ENCODE data around the gene NPLOC4.

The NPLOC4 gene

DNA sequence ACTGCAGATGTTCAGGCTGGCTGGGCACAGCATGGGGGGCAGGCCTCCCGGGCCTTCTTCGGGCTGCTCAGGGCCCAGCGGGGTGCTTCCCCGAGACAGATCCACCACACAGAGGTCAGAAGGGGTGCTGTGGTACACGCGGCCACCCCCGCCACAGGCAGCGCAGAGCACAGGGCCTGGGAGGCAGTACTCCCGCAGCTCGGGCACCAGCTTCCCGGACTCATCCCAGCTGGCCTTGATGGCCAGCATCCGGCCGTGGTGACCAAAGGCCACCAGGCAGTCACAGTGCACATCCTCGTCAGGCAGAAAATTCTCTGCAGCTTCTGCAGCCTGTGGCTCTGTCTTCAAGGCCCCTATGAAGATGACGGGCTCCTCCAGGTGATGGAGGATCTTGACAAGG, 86.6 kb downstream of the NPLOC4 start:
- peaks cover 60% of the 10 kb centered on the region for H3K36me3 ChIP-seq (ENCODE audit: insufficient read depth, low read length)
- H4K20me1 ChIP-seq (ENCODE audit: insufficient read depth, low read length): peaks cover 26% of the 10 kb centered on the region
- peak overlapping the region; percentile 98 for H3K4me2 ChIP-seq (ENCODE audit: insufficient read depth, low read length)

DNA sequence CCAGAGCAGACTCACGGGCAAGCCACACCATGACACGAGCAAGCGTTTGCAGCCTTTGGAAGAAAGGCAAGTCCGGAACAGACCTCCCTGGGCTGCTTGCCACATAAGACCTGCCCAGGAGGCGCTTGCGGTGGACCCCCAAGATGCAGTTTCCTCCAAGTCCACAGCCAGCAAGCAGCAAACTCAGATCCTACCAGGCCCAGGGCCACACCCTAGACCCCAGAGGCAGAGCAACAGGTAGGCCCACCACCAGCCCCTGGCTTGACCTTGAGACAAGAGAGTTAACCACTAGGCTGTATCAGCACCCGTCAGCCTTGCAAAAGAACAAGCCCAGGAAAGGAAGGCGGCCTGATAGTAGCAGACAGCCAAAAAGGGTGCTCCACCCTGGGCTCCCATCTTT, 87.1 kb downstream of the NPLOC4 start:
- no peak for TF ChIP-seq EZH2 (IDR thresholded peaks at IDR 0.05; ENCODE audit: borderline replicate concordance, low read depth, low read length, severe bottlenecking)
- TF ChIP-seq, protein P1, sequence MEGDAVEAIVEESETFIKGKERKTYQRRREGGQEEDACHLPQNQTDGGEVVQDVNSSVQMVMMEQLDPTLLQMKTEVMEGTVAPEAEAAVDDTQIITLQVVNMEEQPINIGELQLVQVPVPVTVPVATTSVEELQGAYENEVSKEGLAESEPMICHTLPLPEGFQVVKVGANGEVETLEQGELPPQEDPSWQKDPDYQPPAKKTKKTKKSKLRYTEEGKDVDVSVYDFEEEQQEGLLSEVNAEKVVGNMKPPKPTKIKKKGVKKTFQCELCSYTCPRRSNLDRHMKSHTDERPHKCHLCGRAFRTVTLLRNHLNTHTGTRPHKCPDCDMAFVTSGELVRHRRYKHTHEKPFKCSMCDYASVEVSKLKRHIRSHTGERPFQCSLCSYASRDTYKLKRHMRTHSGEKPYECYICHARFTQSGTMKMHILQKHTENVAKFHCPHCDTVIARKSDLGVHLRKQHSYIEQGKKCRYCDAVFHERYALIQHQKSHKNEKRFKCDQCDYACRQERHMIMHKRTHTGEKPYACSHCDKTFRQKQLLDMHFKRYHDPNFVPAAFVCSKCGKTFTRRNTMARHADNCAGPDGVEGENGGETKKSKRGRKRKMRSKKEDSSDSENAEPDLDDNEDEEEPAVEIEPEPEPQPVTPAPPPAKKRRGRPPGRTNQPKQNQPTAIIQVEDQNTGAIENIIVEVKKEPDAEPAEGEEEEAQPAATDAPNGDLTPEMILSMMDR (IDR thresholded peaks at IDR 0.05; ENCODE audit: borderline replicate concordance, extremely low read depth, low read length, poor library complexity, severe bottlenecking): no peak
- Histone ChIP-seq H3K4me2 (ENCODE audit: insufficient read depth, low read length) (peak overlapping the region; percentile 98; the same call in 1 of the 2 replicates), H3K4me1 (ENCODE audit: insufficient read depth, low read length) (peaks cover 44% of the 10 kb centered on the region), H3K9me3 (ENCODE audit: insufficient read depth, low read length, severe bottlenecking) (no peaks in the 10 kb centered on the region), H2AFZ (ENCODE audit: low read depth, low read length) (no peak overlapping the region), H3K27ac (ENCODE audit: low read length) (no peak overlapping the region), H3K4me3 (ENCODE audit: low read depth in 1 of 2, low read length in 2 of 2) (no peak overlapping the region), H3K36me3 (ENCODE audit: insufficient read depth, low read length) (peaks cover 63% of the 10 kb centered on the region), H3K79me2 (ENCODE audit: insufficient read depth, low read length) (peaks cover 40% of the 10 kb centered on the region), H3K27me3 (ENCODE audit: insufficient read depth, low read length, poor library complexity) (no peaks in the 10 kb centered on the region), H4K20me1 (ENCODE audit: insufficient read depth, low read length) (peaks cover 26% of the 10 kb centered on the region), H3K9ac (ENCODE audit: low read depth, low read length) (0 out of 2 replicates have a peak overlapping the region, but pooled peaks have one; percentile 10)
- DNase-seq (no peak), ATAC-seq (ENCODE audit: insufficient read depth, low read depth) (no peak)

More for the DNA sequence above, 86.6 kb downstream of the NPLOC4 start:
- DNase-seq (no peak), ATAC-seq (ENCODE audit: insufficient read depth, low read depth) (no peak)
- H3K4me3 ChIP-seq (ENCODE audit: low read depth in 1 of 2, low read length in 2 of 2): peak overlapping the region in 1 of 2 experiments; percentile 85; a peak in 1 of 4 replicates
- no peaks in the 10 kb centered on the region for H3K27me3 ChIP-seq (ENCODE audit: insufficient read depth, low read length, poor library complexity)
- peak overlapping the region; percentile 10; the same call in 1 of the 2 replicates for H3K9ac ChIP-seq (ENCODE audit: low read depth, low read length)
- no peaks in the 10 kb centered on the region for H3K9me3 ChIP-seq (ENCODE audit: insufficient read depth, low read length, severe bottlenecking)
- H2AFZ ChIP-seq (ENCODE audit: low read depth, low read length): no peak overlapping the region
- no peak overlapping the region for H3K27ac ChIP-seq (ENCODE audit: low read length)
- peaks cover 44% of the 10 kb centered on the region for H3K4me1 ChIP-seq (ENCODE audit: insufficient read depth, low read length)
- no peak for TF ChIP-seq EZH2 (IDR thresholded peaks at IDR 0.05; ENCODE audit: borderline replicate concordance, low read depth, low read length, severe bottlenecking)
- TF ChIP-seq, protein P1 (IDR thresholded peaks at IDR 0.05; ENCODE audit: borderline replicate concordance, extremely low read depth, low read length, poor library complexity, severe bottlenecking): no peak
- peaks cover 40% of the 10 kb centered on the region for H3K79me2 ChIP-seq (ENCODE audit: insufficient read depth, low read length)

DNA sequence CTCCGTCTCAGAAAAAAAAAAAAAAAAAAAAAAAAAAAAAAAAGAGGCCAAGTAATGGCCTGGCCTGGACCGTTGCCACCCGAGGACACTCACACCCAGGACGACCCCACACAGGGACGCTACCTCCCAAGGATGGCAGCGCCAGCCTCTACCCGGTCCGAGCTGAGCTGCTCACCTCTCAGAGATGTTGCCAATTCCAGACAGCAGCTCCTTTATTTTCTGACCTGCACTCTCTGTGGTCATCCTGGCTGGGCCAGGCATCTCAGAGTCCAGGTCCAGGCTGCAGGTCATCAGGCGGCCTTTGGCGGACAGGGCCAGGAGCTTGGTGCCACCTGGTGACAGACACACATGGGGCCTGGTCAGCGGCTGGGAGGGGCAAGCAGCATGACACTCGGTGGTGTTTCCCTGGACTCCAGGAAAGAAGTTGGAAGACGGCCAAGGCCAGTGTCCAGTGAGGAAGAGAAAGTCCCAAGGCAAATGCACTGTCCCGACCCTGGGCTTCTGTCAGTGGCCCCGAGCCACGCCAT, 87.8 kb downstream of the NPLOC4 start:
- peaks cover 26% of the 10 kb centered on the region for H4K20me1 ChIP-seq (ENCODE audit: insufficient read depth, low read length)
- H3K27me3 ChIP-seq (ENCODE audit: insufficient read depth, low read length, poor library complexity): no peaks in the 10 kb centered on the region
- H2AFZ ChIP-seq (ENCODE audit: low read depth, low read length): no peak overlapping the region
- H3K36me3 ChIP-seq (ENCODE audit: insufficient read depth, low read length): peaks cover 69% of the 10 kb centered on the region
- no peak for ATAC-seq (ENCODE audit: insufficient read depth, low read depth)
- peaks cover 40% of the 10 kb centered on the region for H3K79me2 ChIP-seq (ENCODE audit: insufficient read depth, low read length)
- H3K4me1 ChIP-seq (ENCODE audit: insufficient read depth, low read length): peaks cover 39% of the 10 kb centered on the region
- no peak for TF ChIP-seq EZH2 (IDR thresholded peaks at IDR 0.05; ENCODE audit: borderline replicate concordance, low read depth, low read length, severe bottlenecking)
- TF ChIP-seq, protein P1 (IDR thresholded peaks at IDR 0.05; ENCODE audit: borderline replicate concordance, extremely low read depth, low read length, poor library complexity, severe bottlenecking): no peak
- DNase-seq: no peak
- H3K4me3 ChIP-seq (ENCODE audit: low read depth in 1 of 2, low read length in 2 of 2): no peak overlapping the region
- peak overlapping the region; percentile 23; the same call in 1 of the 2 replicates for H3K4me2 ChIP-seq (ENCODE audit: insufficient read depth, low read length)
- no peak overlapping the region for H3K27ac ChIP-seq (ENCODE audit: low read length)
- H3K9me3 ChIP-seq (ENCODE audit: insufficient read depth, low read length, severe bottlenecking): no peaks in the 10 kb centered on the region
- no peak overlapping the region for H3K9ac ChIP-seq (ENCODE audit: low read depth, low read length)

Data from DND-41 (cell line).